ENCODE results near the gene SOS2. TPM values are rescaled to one million over a fixed set of nuclear protein-coding genes. Genes with fewer than 3 reads are reported as not detected.

Gene SOS2
- total RNA-seq, 1 experiment from 2014 or later, result 20.3 TPM

- TF ChIP-seq CTCF (conservative IDR thresholded peaks at IDR 0.05; ENCODE audit: low read depth, low read length) (no peak), EZH2 (IDR thresholded peaks at IDR 0.05; ENCODE audit: borderline replicate concordance, low read depth, low read length, poor library complexity, severe bottlenecking) (no peak)
- CTCF ChIA-PET, result interaction anchor here (0.5 kb wide), 1 partner anchor 16 kb away, joined by 3 read pairs; no protein-coding TSS in a partner anchor
- no peak for DNase-seq (ENCODE audit: low spot score)
Measured at GRCh38 chr14:50088117-50088515, 143.3 kb downstream of the SOS2 start.

GRCh38 chr14:50087341-50088116 lies 143.8 kb downstream of the SOS2 start:
- TF ChIP-seq EZH2 (IDR thresholded peaks at IDR 0.05; ENCODE audit: borderline replicate concordance, low read depth, low read length, poor library complexity, severe bottlenecking) (no peak), CTCF (conservative IDR thresholded peaks at IDR 0.05; ENCODE audit: low read depth, low read length) (no peak)
- Histone ChIP-seq H3K9me3 (ENCODE audit: low read depth, low read length, poor library complexity, severe bottlenecking) (no peaks in the 10 kb centered on the region), H3K4me1 (ENCODE audit: insufficient read depth, low read length, poor library complexity, severe bottlenecking) (no peaks in the 10 kb centered on the region), H3K36me3 (ENCODE audit: insufficient read depth, low read length, poor library complexity, severe bottlenecking) (no peaks in the 10 kb centered on the region), H3K27me3 (replicated peaks; ENCODE audit: insufficient read depth, low read depth, low read length, poor library complexity) (no peaks in the 10 kb centered on the region), H3K4me3 (ENCODE audit: low read depth, low read length, poor library complexity, severe bottlenecking) (no peak overlapping the region), H3K27ac (ENCODE audit: low read depth, low read length, poor library complexity, severe bottlenecking) (no peak overlapping the region)
- intact Hi-C loops (cut with micrococcal nuclease; ENCODE audit: unreplicated experiment), result no loop called here
- no peak for DNase-seq (ENCODE audit: low spot score)
- POLR2A ChIA-PET (ENCODE audit: low non-redundant PET), result no interaction called here
- BruUV-seq (replicated peaks), result no TSS peak
- CTCF ChIA-PET, result interaction anchor here (0.5 kb wide), 1 partner anchor 17 kb away, joined by 3 read pairs; no protein-coding TSS in a partner anchor

More at GRCh38 chr14:50088117-50088515, 143.3 kb downstream of the SOS2 start:
- BruUV-seq (replicated peaks), result no TSS peak
- Histone ChIP-seq H3K27me3 (replicated peaks; ENCODE audit: insufficient read depth, low read depth, low read length, poor library complexity) (no peaks in the 10 kb centered on the region), H3K36me3 (ENCODE audit: insufficient read depth, low read length, poor library complexity, severe bottlenecking) (no peaks in the 10 kb centered on the region), H3K9me3 (ENCODE audit: low read depth, low read length, poor library complexity, severe bottlenecking) (no peaks in the 10 kb centered on the region), H3K4me3 (ENCODE audit: low read depth, low read length, poor library complexity, severe bottlenecking) (no peak overlapping the region), H3K27ac (ENCODE audit: low read depth, low read length, poor library complexity, severe bottlenecking) (no peak overlapping the region), H3K4me1 (ENCODE audit: insufficient read depth, low read length, poor library complexity, severe bottlenecking) (no peaks in the 10 kb centered on the region)
- POLR2A ChIA-PET (ENCODE audit: low non-redundant PET), result no interaction called here
- intact Hi-C loops (cut with micrococcal nuclease; ENCODE audit: unreplicated experiment), result no loop called here

- H3K36me3 ChIP-seq (ENCODE audit: insufficient read depth, low read length, poor library complexity, severe bottlenecking), result no peaks in the 10 kb centered on the region
- DNase-seq (ENCODE audit: low spot score), result no peak
- H3K9me3 ChIP-seq (ENCODE audit: low read depth, low read length, poor library complexity, severe bottlenecking), result no peaks in the 10 kb centered on the region
- H3K4me1 ChIP-seq (ENCODE audit: insufficient read depth, low read length, poor library complexity, severe bottlenecking), result no peaks in the 10 kb centered on the region
- TF ChIP-seq CTCF (conservative IDR thresholded peaks at IDR 0.05; ENCODE audit: low read depth, low read length) (no peak), EZH2 (IDR thresholded peaks at IDR 0.05; ENCODE audit: borderline replicate concordance, low read depth, low read length, poor library complexity, severe bottlenecking) (no peak)
- BruUV-seq (replicated peaks), result no TSS peak
- no peak overlapping the region for H3K27ac ChIP-seq (ENCODE audit: low read depth, low read length, poor library complexity, severe bottlenecking)
- intact Hi-C loops (cut with micrococcal nuclease; ENCODE audit: unreplicated experiment), result no loop called here
- no peaks in the 10 kb centered on the region for H3K27me3 ChIP-seq (replicated peaks; ENCODE audit: insufficient read depth, low read depth, low read length, poor library complexity)
- CTCF ChIA-PET, result no interaction called here
- no peak overlapping the region for H3K4me3 ChIP-seq (ENCODE audit: low read depth, low read length, poor library complexity, severe bottlenecking)
- POLR2A ChIA-PET (ENCODE audit: low non-redundant PET), result no interaction called here
Measured at GRCh38 chr14:50086321-50086711, 145.1 kb downstream of the SOS2 start.

Measured in A673 (cell line).